GM12801 (cell line): Measurements from ENCODE around the gene ARL6IP5.

Experiments used
- TF ChIP-seq, protein P1 (sequence below): IDR thresholded peaks from one replicate; pipeline ENCODE4 v1.5.1; 2011; ENCODE audit warnings: control low read depth; ENCODE audit not compliant: insufficient read length; ENCODE audit errors: extremely low read depth

The ARL6IP5 gene

GRCh38 chr3:69059688-69060087 is 25.0 kb upstream of the ARL6IP5 start:
- TF ChIP-seq, protein P1, sequence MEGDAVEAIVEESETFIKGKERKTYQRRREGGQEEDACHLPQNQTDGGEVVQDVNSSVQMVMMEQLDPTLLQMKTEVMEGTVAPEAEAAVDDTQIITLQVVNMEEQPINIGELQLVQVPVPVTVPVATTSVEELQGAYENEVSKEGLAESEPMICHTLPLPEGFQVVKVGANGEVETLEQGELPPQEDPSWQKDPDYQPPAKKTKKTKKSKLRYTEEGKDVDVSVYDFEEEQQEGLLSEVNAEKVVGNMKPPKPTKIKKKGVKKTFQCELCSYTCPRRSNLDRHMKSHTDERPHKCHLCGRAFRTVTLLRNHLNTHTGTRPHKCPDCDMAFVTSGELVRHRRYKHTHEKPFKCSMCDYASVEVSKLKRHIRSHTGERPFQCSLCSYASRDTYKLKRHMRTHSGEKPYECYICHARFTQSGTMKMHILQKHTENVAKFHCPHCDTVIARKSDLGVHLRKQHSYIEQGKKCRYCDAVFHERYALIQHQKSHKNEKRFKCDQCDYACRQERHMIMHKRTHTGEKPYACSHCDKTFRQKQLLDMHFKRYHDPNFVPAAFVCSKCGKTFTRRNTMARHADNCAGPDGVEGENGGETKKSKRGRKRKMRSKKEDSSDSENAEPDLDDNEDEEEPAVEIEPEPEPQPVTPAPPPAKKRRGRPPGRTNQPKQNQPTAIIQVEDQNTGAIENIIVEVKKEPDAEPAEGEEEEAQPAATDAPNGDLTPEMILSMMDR, result no peak

GRCh38 chr3:69063636-69064035 is 21.1 kb upstream of the ARL6IP5 start:
- TF ChIP-seq, protein P1, result no peak

DNA sequence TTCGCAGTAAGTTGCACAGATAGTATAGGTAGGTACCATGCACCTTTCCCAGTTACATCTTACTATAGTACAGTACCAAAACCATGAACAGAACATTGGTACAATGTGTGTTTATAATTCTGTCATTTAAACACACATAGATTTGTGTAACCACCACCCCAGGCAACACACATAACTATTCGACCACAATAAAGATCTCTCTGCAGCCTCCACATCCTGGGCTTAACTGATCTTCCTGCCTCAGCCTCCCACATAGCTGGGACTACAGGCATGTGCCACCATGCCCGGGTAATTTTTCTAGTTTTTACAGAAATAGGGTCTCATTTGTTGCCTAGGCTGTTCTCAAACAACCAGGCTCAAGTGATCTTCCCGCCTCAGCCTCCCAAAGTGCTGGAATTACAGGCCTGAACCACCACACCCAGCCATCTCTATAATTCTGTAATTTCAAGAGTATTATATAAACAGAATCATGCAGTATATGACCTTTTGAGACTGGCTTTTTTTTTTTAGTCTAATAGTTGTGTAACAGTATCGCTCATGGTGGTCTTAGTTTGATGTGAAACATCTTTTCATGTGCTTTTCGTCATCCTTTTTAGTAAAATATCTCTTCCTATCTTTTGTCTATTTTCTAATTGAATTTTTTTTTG is 19.3 kb upstream of the ARL6IP5 start:
- TF ChIP-seq, protein P1, result no peak

- TF ChIP-seq, protein P1, result no peak
These were observed 18.6 kb upstream of the ARL6IP5 start for GRCh38 chr3:69066121-69066520.

- TF ChIP-seq, protein P1, result no peak
These were observed 11.8 kb upstream of the ARL6IP5 start for GRCh38 chr3:69072928-69073327.

DNA sequence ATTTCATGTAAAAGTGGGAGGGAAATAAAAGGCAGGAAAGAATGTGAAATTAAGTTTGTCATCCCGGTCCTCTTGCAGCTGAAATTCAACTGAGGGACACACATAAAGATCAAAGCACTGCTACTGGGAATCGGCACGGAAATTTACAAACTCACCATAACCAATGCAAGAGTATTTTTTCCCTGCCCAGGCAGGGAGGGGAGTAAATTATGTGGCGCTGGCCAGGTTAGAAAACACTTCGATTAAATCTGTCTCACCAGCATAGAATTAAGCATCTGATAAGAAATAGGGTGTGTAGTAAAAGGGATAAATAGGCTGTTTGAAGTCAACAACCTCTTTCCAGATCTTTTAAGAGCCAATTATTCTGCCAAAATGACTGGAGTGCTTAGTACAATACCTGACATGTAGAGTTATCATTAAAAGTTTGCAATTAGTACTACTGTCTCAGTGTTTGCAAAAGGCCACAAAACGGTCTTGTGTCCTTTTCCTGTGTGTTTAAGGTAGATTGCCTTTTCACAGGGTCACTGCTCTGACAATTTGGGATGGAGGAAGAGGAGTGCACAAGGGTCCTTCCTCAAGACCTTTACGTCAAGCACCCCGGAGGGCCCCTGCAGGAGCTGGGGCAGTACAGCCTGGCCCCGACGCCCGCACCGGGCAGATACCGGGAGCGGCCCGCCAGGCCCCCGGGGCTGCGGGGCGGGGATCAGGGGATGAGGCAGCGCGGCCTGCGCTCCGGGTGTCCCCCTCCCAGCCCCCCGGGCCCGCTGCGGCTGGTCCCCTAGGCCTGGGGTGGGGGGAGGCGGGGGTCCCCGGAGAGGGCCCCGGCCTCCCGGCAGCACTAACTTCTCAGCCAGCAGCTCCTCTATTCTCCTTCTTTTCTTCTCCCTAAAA is 5.2 kb upstream of the ARL6IP5 start:
- TF ChIP-seq, protein P1, result no peak

GRCh38 chr3:69080233-69080920 is 4.4 kb upstream of the ARL6IP5 start, which contains the start of gene UBA3:
Gene UBA3, minus strand, starts transcription at chr3:69080365. Its CDS starts 12 bp downstream, at chr3:69080353.
- TF ChIP-seq, protein P1, result no peak
